Trophoblast cell (in vitro differentiated cells and primary cell): ENCODE data around the gene MEGF11.

Experiments
- DNase-seq, 2 donors: peaks; one replicate each; pipeline ENCODE4 v3.0.0-alpha.2; 2016
- H2AFZ ChIP-seq: 2 replicates; pipeline ENCODE4 v1.6.1; 2013; ENCODE audit warnings: low read length, moderate library complexity, mild to moderate bottlenecking; ENCODE audit not compliant: insufficient read depth, poor library complexity
- H2AK5ac ChIP-seq: 2 replicates; pipeline ENCODE4 v1.6.1; 2013; ENCODE audit warnings: mild to moderate bottlenecking, low read length
- H2BK120ac ChIP-seq: 2 replicates; pipeline ENCODE4 v1.6.1; 2013; ENCODE audit warnings: low read length, mild to moderate bottlenecking, moderate library complexity; ENCODE audit not compliant: insufficient read depth, poor library complexity
- H2BK12ac ChIP-seq: 2 replicates; pipeline ENCODE4 v1.6.1; 2013; ENCODE audit warnings: mild to moderate bottlenecking, low read length, moderate library complexity
- H2BK5ac ChIP-seq: 2 replicates; pipeline ENCODE4 v1.6.1; 2013; ENCODE audit warnings: low read length, low read depth, moderate library complexity, mild to moderate bottlenecking; ENCODE audit not compliant: poor library complexity
- H3K14ac ChIP-seq: 2 replicates; pipeline ENCODE4 v1.6.1; 2013; ENCODE audit warnings: mild to moderate bottlenecking, low read length
- H3K18ac ChIP-seq: 2 replicates; pipeline ENCODE4 v1.6.1; 2013; ENCODE audit warnings: mild to moderate bottlenecking, low read length
- H3K23ac ChIP-seq: 2 replicates; pipeline ENCODE4 v1.6.1; 2013; ENCODE audit warnings: low read length
- H3K27ac ChIP-seq: 2 replicates; pipeline ENCODE4 v1.5.1; 2013; ENCODE audit warnings: low read depth, mild to moderate bottlenecking, inconsistent platforms, low read length, moderate library complexity
- H3K27me3 ChIP-seq: 2 replicates; pipeline ENCODE4 v1.6.1; 2013; ENCODE audit warnings: inconsistent platforms, mild to moderate bottlenecking, low read length, moderate library complexity; ENCODE audit not compliant: insufficient read depth
- H3K36me3 ChIP-seq, 2 experiments: 1 replicate in 1 of 2; 2 replicates in 1 of 2; pipeline ENCODE4 v1.6.1; 2013; ENCODE audit warnings: low read length in 2 of 2, mild to moderate bottlenecking in 2 of 2, moderate library complexity in 1 of 2; ENCODE audit not compliant: insufficient read depth in 2 of 2, control insufficient read depth in 1 of 2
- H3K4ac ChIP-seq: 2 replicates; pipeline ENCODE4 v1.6.1; 2013; ENCODE audit warnings: low read depth, mild to moderate bottlenecking, low read length, moderate library complexity
- H3K4me1 ChIP-seq, 2 experiments: 1 replicate in 1 of 2; 2 replicates in 1 of 2; pipeline ENCODE4 v1.6.1; 2013; ENCODE audit warnings: low read length in 2 of 2, mild to moderate bottlenecking in 2 of 2, moderate library complexity in 1 of 2; ENCODE audit not compliant: insufficient read depth in 2 of 2, control insufficient read depth in 1 of 2
- H3K4me2 ChIP-seq: 2 replicates; pipeline ENCODE4 v1.6.1; 2013; ENCODE audit warnings: inconsistent platforms, mild to moderate bottlenecking, low read length, moderate library complexity
- H3K4me3 ChIP-seq: 2 replicates; pipeline ENCODE4 v1.5.1; 2013; ENCODE audit warnings: mild to moderate bottlenecking, low read depth, low read length, inconsistent platforms
- H3K79me1 ChIP-seq: one replicate; pipeline ENCODE4 v1.6.1; 2013; ENCODE audit warnings: low read length
- H3K79me2 ChIP-seq: 2 replicates; pipeline ENCODE4 v1.6.1; 2013; ENCODE audit warnings: low read length, mild to moderate bottlenecking; ENCODE audit not compliant: control insufficient read depth, insufficient read depth, poor library complexity
- H3K9ac ChIP-seq: 2 replicates; pipeline ENCODE4 v1.6.1; 2013; ENCODE audit warnings: mild to moderate bottlenecking, low read length
- H3K9me3 ChIP-seq: 2 replicates; pipeline ENCODE4 v1.6.1; 2013; ENCODE audit warnings: low read depth, mild to moderate bottlenecking, control low read depth, inconsistent platforms, low read length; ENCODE audit not compliant: insufficient read depth
- H4K12ac ChIP-seq: 2 replicates; pipeline ENCODE4 v1.6.1; 2013; ENCODE audit warnings: low read depth, mild to moderate bottlenecking, low read length, moderate library complexity
- H4K8ac ChIP-seq: 2 replicates; pipeline ENCODE4 v1.6.1; 2013; ENCODE audit warnings: low read depth, mild to moderate bottlenecking, low read length, moderate library complexity
- H4K91ac ChIP-seq: one replicate; pipeline ENCODE4 v1.6.1; 2013; ENCODE audit warnings: low read depth, mild to moderate bottlenecking, low read length, moderate library complexity
- WGBS: extraction: QIAGEN DNeasy Blood & Tissue Kit; methylation state at CpG from one replicate; pipeline ENCODE4 v1.1.7; 2013; ENCODE audit warnings: missing lambda C conversion rate; ENCODE audit not compliant: insufficient read length, insufficient coverage; ENCODE audit errors: extremely low coverage; 5-methylcytosine and 5-hydroxymethylcytosine counted together

Gene MEGF11

GRCh38 chr15:65936282-65936681, 317.3 kb downstream of the MEGF11 start:
- no peak for DNase-seq
- Histone ChIP-seq H2BK12ac (no peak overlapping the region), H4K12ac (no peak overlapping the region), H3K4ac (no peak overlapping the region), H3K36me3 (no peaks in the 10 kb centered on the region), H2AFZ (no peak overlapping the region), H3K23ac (no peak overlapping the region), H3K18ac (no peak overlapping the region), H3K4me1 (no peaks in the 10 kb centered on the region), H3K9ac (no peak overlapping the region), H3K27me3 (no peaks in the 10 kb centered on the region), H4K91ac (no peak overlapping the region), H2BK120ac (no peak overlapping the region), H3K4me3 (no peak overlapping the region), H3K27ac (no peak overlapping the region), H3K79me1 (no peaks in the 10 kb centered on the region), H2AK5ac (no peak overlapping the region), H3K14ac (no peak overlapping the region), H4K8ac (no peak overlapping the region), H2BK5ac (no peak overlapping the region), H3K79me2 (no peaks in the 10 kb centered on the region), H3K9me3 (peaks cover 3% of the 10 kb centered on the region), H3K4me2 (no peak overlapping the region)
- no CpG with 5 or more reads among the region's 1 CpG for WGBS

- no peak overlapping the region for H3K9ac ChIP-seq
- no peak overlapping the region for H4K12ac ChIP-seq
- no peak overlapping the region for H3K14ac ChIP-seq
- H4K91ac ChIP-seq: no peak overlapping the region
- H3K4ac ChIP-seq: no peak overlapping the region
- no peak overlapping the region for H2BK12ac ChIP-seq
- no peaks in the 10 kb centered on the region for H3K27me3 ChIP-seq
- no peak overlapping the region for H4K8ac ChIP-seq
- DNase-seq: no peak
- H3K79me2 ChIP-seq: no peaks in the 10 kb centered on the region
- no peak overlapping the region for H2AFZ ChIP-seq
- H2BK120ac ChIP-seq: no peak overlapping the region
- peaks cover 3% of the 10 kb centered on the region for H3K9me3 ChIP-seq
- H3K4me3 ChIP-seq: no peak overlapping the region
- H3K4me1 ChIP-seq: no peaks in the 10 kb centered on the region
- H3K18ac ChIP-seq: no peak overlapping the region
- H3K27ac ChIP-seq: no peak overlapping the region
- H2AK5ac ChIP-seq: no peak overlapping the region
- no peak overlapping the region for H2BK5ac ChIP-seq
- no peaks in the 10 kb centered on the region for H3K36me3 ChIP-seq
- H3K4me2 ChIP-seq: no peak overlapping the region
- H3K79me1 ChIP-seq: no peaks in the 10 kb centered on the region
- no CpG with 5 or more reads among the region's 2 CpGs for WGBS
- no peak overlapping the region for H3K23ac ChIP-seq
Observed at GRCh38 chr15:65935391-65935790, 318.2 kb downstream of the MEGF11 start.

GRCh38 chr15:65931221-65931620, 322.3 kb downstream of the MEGF11 start:
- no peak overlapping the region for H2BK5ac ChIP-seq
- H4K12ac ChIP-seq: no peak overlapping the region
- WGBS: no CpG with 5 or more reads among the region's 4 CpGs
- H2BK12ac ChIP-seq: no peak overlapping the region
- no peak for DNase-seq
- no peak overlapping the region for H3K4me3 ChIP-seq
- H3K4me1 ChIP-seq: no peaks in the 10 kb centered on the region
- no peak overlapping the region for H2BK120ac ChIP-seq
- H3K27ac ChIP-seq: no peak overlapping the region
- no peak overlapping the region for H4K91ac ChIP-seq
- H3K14ac ChIP-seq: no peak overlapping the region
- no peak overlapping the region for H3K9ac ChIP-seq
- no peak overlapping the region for H4K8ac ChIP-seq
- no peak overlapping the region for H2AK5ac ChIP-seq
- H3K79me1 ChIP-seq: no peaks in the 10 kb centered on the region
- no peaks in the 10 kb centered on the region for H3K36me3 ChIP-seq
- H3K79me2 ChIP-seq: no peaks in the 10 kb centered on the region
- H3K9me3 ChIP-seq: peaks cover 3% of the 10 kb centered on the region
- no peak overlapping the region for H3K18ac ChIP-seq
- no peak overlapping the region for H3K23ac ChIP-seq
- no peak overlapping the region for H3K4ac ChIP-seq
- H2AFZ ChIP-seq: no peak overlapping the region
- H3K4me2 ChIP-seq: no peak overlapping the region
- H3K27me3 ChIP-seq: no peaks in the 10 kb centered on the region

DNA sequence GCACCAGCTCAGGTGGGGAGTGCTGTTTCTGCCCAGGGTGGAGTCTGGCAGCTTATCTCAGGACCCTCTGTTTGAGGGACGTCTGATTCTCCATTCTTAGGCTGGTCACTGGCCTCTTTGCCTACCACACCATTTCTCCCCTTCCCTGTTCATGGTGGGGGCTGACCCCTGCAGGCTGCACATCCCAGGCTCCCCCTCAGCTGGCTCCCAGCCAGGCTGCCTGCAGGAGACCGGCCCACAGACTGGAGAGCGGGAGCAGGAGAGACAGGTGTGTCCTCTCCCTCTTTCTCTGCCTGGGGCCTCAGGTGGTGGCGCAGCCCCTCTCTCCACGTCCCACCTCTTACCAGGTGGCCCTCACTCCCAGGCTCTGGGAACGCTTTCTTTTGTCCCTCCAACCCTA, 323.4 kb downstream of the MEGF11 start:
- WGBS: no CpG with 5 or more reads among the region's 6 CpGs

More for the DNA sequence above, 323.4 kb downstream of the MEGF11 start:
- Histone ChIP-seq H3K18ac (no peak overlapping the region), H3K36me3 (no peaks in the 10 kb centered on the region), H3K79me2 (no peaks in the 10 kb centered on the region), H3K79me1 (no peaks in the 10 kb centered on the region), H3K9me3 (peaks cover 3% of the 10 kb centered on the region), H3K27me3 (no peaks in the 10 kb centered on the region), H2BK5ac (no peak overlapping the region), H3K4me3 (no peak overlapping the region), H4K91ac (no peak overlapping the region), H3K4me2 (no peak overlapping the region), H2AFZ (no peak overlapping the region), H3K27ac (no peak overlapping the region), H2BK12ac (no peak overlapping the region), H3K4me1 (no peaks in the 10 kb centered on the region), H2BK120ac (no peak overlapping the region), H3K4ac (no peak overlapping the region), H4K12ac (no peak overlapping the region), H3K14ac (no peak overlapping the region), H3K23ac (no peak overlapping the region), H4K8ac (no peak overlapping the region), H2AK5ac (no peak overlapping the region), H3K9ac (no peak overlapping the region)
- DNase-seq: no peak
